Measurements from ENCODE around the gene PRKACB. TPM values are rescaled to one million over a fixed set of nuclear protein-coding genes. Genes with fewer than 3 reads are reported as not detected.

The PRKACB gene
- polyA plus RNA-seq, 2 of the 4 experiments (the other 2 are of a cell fraction): 10.9 to 17.9 TPM

GRCh38 chr1:84162295-84162694, 18.2 kb downstream of the PRKACB start:
- DNase-seq (ENCODE audit: low read depth in 1 of 2, low spot score in 1 of 2): no peak
- ChIA-PET CTCF (interaction anchor here (1.4 kb wide), 1 partner anchor 458 kb away, joined by 3 read pairs; no protein-coding TSS in a partner anchor), POLR2A (no interaction called here)
- no peaks in the 10 kb centered on the region for H3K9me3 ChIP-seq
- H3K4me3 ChIP-seq: no peak overlapping the region
- no peak for FAIRE-seq
- H3K27ac ChIP-seq: no peak overlapping the region
- H3K4me1 ChIP-seq: no peaks in the 10 kb centered on the region
- WGBS (ENCODE audit: missing lambda C conversion rate): 80% methylated on average over 2 of the region's 2 CpGs
- H3K4me2 ChIP-seq: no peak overlapping the region
- TF ChIP-seq SREBF2 (IDR thresholded peaks at IDR 0.05) (no peak), TP53 (CRISPR knock-in tag; IDR thresholded peaks at IDR 0.05) (no peak), HOXB13 (CRISPR knock-in tag; IDR thresholded peaks at IDR 0.05; ENCODE audit: low read depth) (no peak), CHD4 (IDR thresholded peaks at IDR 0.05; ENCODE audit: borderline replicate concordance) (no peak), JUN (IDR thresholded peaks at IDR 0.05) (no peak), JUNB (IDR thresholded peaks at IDR 0.05) (no peak), MAZ (IDR thresholded peaks at IDR 0.05; ENCODE audit: borderline replicate concordance, low read depth, low read length) (no peak)
- TF ChIP-seq, protein P1, sequence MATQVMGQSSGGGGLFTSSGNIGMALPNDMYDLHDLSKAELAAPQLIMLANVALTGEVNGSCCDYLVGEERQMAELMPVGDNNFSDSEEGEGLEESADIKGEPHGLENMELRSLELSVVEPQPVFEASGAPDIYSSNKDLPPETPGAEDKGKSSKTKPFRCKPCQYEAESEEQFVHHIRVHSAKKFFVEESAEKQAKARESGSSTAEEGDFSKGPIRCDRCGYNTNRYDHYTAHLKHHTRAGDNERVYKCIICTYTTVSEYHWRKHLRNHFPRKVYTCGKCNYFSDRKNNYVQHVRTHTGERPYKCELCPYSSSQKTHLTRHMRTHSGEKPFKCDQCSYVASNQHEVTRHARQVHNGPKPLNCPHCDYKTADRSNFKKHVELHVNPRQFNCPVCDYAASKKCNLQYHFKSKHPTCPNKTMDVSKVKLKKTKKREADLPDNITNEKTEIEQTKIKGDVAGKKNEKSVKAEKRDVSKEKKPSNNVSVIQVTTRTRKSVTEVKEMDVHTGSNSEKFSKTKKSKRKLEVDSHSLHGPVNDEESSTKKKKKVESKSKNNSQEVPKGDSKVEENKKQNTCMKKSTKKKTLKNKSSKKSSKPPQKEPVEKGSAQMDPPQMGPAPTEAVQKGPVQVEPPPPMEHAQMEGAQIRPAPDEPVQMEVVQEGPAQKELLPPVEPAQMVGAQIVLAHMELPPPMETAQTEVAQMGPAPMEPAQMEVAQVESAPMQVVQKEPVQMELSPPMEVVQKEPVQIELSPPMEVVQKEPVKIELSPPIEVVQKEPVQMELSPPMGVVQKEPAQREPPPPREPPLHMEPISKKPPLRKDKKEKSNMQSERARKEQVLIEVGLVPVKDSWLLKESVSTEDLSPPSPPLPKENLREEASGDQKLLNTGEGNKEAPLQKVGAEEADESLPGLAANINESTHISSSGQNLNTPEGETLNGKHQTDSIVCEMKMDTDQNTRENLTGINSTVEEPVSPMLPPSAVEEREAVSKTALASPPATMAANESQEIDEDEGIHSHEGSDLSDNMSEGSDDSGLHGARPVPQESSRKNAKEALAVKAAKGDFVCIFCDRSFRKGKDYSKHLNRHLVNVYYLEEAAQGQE (IDR thresholded peaks at IDR 0.05): no peak
- no peak for ATAC-seq

DNA sequence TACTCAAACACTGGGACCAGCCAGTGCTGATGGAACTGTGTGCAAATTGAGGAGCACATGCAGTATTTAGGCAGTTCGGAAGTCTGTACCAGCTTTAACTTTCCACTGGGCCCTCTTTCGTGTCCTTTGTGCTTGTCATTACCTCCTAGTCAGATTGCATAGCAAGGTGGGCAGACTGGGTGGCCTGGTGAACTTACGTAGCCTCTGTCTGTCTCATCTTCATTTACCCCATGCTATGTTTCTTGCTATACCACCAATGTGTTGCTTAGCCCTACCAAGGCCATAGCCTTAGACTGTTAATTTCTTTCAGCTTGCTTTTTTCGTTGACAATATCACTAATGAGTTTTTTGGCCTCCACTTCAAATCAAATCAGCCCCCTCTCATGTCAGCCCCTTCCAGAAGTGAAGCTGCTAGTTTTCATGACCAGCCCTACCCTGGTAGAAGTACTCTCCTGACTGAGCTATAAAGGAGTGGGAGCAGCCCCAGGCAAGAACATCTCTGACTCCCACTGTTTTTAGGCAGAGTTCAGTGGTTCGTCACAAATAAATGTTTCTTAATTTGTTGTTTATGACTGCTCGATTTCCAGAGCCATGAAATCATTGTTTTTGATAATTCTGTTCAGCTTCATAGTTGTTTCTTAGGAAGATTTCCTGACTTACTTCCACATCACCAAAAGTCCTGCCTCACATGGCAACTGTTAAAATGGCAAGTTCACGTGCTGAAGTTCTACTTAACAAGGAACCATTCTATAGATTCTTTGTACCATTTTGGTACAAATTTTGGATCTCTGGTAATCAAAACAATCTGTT, 19.3 kb downstream of the PRKACB start:
- no peak overlapping the region for H3K4me3 ChIP-seq
- ChIA-PET CTCF (interaction anchor here (1.4 kb wide), 1 partner anchor 457 kb away, joined by 3 read pairs; no protein-coding TSS in a partner anchor), POLR2A (no interaction called here)
- H3K4me2 ChIP-seq: no peak overlapping the region
- no peak for ATAC-seq
- H3K27ac ChIP-seq: no peak overlapping the region
- WGBS (ENCODE audit: missing lambda C conversion rate): 83% methylated on average over 7 of the region's 7 CpGs
- no peaks in the 10 kb centered on the region for H3K9me3 ChIP-seq
- no peak for DNase-seq (ENCODE audit: low read depth in 1 of 2, low spot score in 1 of 2)
- TF ChIP-seq HEYL (CRISPR knock-in tag; IDR thresholded peaks at IDR 0.05): no peak
- no peak for TF ChIP-seq ESRRA (IDR thresholded peaks at IDR 0.05; ENCODE audit: borderline replicate concordance, low read length)
- TF ChIP-seq HOXB13 (CRISPR knock-in tag; IDR thresholded peaks at IDR 0.05; ENCODE audit: low read depth): no peak
- TF ChIP-seq JUN (IDR thresholded peaks at IDR 0.05): no peak
- TF ChIP-seq FOXS1 (CRISPR knock-in tag; IDR thresholded peaks at IDR 0.05): no peak
- TF ChIP-seq CHD4 (IDR thresholded peaks at IDR 0.05; ENCODE audit: borderline replicate concordance): no peak
- TF ChIP-seq, protein P2, sequence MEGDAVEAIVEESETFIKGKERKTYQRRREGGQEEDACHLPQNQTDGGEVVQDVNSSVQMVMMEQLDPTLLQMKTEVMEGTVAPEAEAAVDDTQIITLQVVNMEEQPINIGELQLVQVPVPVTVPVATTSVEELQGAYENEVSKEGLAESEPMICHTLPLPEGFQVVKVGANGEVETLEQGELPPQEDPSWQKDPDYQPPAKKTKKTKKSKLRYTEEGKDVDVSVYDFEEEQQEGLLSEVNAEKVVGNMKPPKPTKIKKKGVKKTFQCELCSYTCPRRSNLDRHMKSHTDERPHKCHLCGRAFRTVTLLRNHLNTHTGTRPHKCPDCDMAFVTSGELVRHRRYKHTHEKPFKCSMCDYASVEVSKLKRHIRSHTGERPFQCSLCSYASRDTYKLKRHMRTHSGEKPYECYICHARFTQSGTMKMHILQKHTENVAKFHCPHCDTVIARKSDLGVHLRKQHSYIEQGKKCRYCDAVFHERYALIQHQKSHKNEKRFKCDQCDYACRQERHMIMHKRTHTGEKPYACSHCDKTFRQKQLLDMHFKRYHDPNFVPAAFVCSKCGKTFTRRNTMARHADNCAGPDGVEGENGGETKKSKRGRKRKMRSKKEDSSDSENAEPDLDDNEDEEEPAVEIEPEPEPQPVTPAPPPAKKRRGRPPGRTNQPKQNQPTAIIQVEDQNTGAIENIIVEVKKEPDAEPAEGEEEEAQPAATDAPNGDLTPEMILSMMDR (IDR thresholded peaks at IDR 0.05): no peak
- TF ChIP-seq, protein P3, sequence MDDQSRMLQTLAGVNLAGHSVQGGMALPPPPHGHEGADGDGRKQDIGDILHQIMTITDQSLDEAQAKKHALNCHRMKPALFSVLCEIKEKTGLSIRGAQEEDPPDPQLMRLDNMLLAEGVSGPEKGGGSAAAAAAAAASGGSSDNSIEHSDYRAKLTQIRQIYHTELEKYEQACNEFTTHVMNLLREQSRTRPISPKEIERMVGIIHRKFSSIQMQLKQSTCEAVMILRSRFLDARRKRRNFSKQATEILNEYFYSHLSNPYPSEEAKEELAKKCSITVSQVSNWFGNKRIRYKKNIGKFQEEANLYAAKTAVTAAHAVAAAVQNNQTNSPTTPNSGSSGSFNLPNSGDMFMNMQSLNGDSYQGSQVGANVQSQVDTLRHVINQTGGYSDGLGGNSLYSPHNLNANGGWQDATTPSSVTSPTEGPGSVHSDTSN (IDR thresholded peaks at IDR 0.05): no peak
- TF ChIP-seq CEBPB (IDR thresholded peaks at IDR 0.05): no peak
- TF ChIP-seq ZNF302 (CRISPR knock-in tag; IDR thresholded peaks at IDR 0.05): no peak
- TF ChIP-seq, protein P1 (IDR thresholded peaks at IDR 0.05): no peak
- no peak for TF ChIP-seq CBX2 (IDR thresholded peaks at IDR 0.05; ENCODE audit: borderline replicate concordance, low read depth)
- no peak for FAIRE-seq
- no peaks in the 10 kb centered on the region for H3K4me1 ChIP-seq

Measured in A549 (cell line).